PFSK-1 (cell line): ENCODE measurements around the gene VWA2.

Source experiments
- POLR2AphosphoS5 ChIP-seq: IDR thresholded peaks from 2 replicates; pipeline ENCODE4 v1.6.1; 2012; ENCODE audit warnings: low read depth, mild to moderate bottlenecking, control low read depth, low read length, moderate library complexity
- TF ChIP-seq, protein P1 (sequence below), 2 experiments: IDR thresholded peaks; 2 replicates each; pipeline versions ENCODE4 v1.6.1 to v1.8.0; 2011 to 2012; ENCODE audit warnings: low read depth in 2 of 2, low read length in 2 of 2, control low read depth in 1 of 2, inconsistent platforms in 1 of 2, mild to moderate bottlenecking in 1 of 2, moderate library complexity in 1 of 2; ENCODE audit not compliant: insufficient read depth in 1 of 2

DNA sequence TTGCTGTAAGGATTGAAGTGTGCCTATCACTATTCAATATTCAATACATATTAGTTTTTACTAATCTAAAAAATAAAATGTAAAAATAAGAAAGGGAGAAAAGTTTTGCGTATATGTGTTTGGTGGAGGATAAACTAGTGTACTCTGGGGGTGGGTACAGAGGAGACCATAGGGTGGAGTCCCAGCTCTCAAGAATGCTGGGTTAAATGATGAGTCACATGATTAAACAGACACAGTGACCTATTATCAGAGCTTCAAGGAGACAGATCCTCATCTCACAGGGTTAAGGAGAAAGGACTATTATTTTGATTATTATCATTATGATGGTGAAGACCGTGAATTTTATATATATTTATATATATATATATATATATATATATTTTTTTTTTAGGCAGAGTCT lies 87.7 kb downstream of the VWA2 start:
- no peak for TF ChIP-seq POLR2AphosphoS5
- TF ChIP-seq, protein P1, sequence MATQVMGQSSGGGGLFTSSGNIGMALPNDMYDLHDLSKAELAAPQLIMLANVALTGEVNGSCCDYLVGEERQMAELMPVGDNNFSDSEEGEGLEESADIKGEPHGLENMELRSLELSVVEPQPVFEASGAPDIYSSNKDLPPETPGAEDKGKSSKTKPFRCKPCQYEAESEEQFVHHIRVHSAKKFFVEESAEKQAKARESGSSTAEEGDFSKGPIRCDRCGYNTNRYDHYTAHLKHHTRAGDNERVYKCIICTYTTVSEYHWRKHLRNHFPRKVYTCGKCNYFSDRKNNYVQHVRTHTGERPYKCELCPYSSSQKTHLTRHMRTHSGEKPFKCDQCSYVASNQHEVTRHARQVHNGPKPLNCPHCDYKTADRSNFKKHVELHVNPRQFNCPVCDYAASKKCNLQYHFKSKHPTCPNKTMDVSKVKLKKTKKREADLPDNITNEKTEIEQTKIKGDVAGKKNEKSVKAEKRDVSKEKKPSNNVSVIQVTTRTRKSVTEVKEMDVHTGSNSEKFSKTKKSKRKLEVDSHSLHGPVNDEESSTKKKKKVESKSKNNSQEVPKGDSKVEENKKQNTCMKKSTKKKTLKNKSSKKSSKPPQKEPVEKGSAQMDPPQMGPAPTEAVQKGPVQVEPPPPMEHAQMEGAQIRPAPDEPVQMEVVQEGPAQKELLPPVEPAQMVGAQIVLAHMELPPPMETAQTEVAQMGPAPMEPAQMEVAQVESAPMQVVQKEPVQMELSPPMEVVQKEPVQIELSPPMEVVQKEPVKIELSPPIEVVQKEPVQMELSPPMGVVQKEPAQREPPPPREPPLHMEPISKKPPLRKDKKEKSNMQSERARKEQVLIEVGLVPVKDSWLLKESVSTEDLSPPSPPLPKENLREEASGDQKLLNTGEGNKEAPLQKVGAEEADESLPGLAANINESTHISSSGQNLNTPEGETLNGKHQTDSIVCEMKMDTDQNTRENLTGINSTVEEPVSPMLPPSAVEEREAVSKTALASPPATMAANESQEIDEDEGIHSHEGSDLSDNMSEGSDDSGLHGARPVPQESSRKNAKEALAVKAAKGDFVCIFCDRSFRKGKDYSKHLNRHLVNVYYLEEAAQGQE (IDR thresholded peaks at IDR 0.05; ENCODE audit: insufficient read depth in 1 of 2, low read depth in 2 of 2, low read length in 2 of 2), result no peak
